Endothelial cell of umbilical vein (primary cell): ENCODE data around the gene PI4K2B. TPM values are rescaled to one million over a fixed set of nuclear protein-coding genes. Genes with fewer than 3 reads are reported as not detected.
"Not testable (repeated sequence)": the region's sequence is repeated elsewhere in the genome, so short reads cannot be mapped to it uniquely, and the experiment has no call there.

ENCODE experiments used
- BruUV-seq: library from RNA; stranded (reverse); fragments of 400-500 nt; replicated peaks from 2 replicates; lab custom pipeline; 2021; lab: Mats Ljungman, UMichigan
- CTCF ChIA-PET: fragments of 300-600, 350-600 bp; sonication (Branson Sonifier 250); formaldehyde crosslinking; loops from one replicate; lab custom pipeline; 2021; ENCODE audit warnings: antibody characterized with exemption, inconsistent platforms; lab: Charles Lee
- POLR2A ChIA-PET: fragments of 300-600, 350-600 bp; sonication (Branson Sonifier 250); formaldehyde crosslinking; loops from one replicate; lab custom pipeline; 2021; ENCODE audit warnings: antibody characterized with exemption, inconsistent platforms; lab: Charles Lee
- DNase-seq: peaks from one replicate; pipeline ENCODE4 v3.0.0-alpha.2; 2011; ENCODE audit warnings: low read depth, low spot score
- FAIRE-seq: peaks from 2 replicates; lab custom pipeline; 2011; peaks lifted over from hg19 to GRCh38; lab: Jason Lieb, UNC
- H2AFZ ChIP-seq: 2 replicates; pipeline ENCODE4 v1.6.0; 2012; ENCODE audit warnings: low read depth, low read length, control low read depth, inconsistent platforms
- H3K27ac ChIP-seq: 2 replicates; pipeline ENCODE4 v1.5.1; 2011; ENCODE audit warnings: low read depth, mild to moderate bottlenecking, control low read depth, low read length, moderate library complexity; ENCODE audit not compliant: insufficient read depth
- H3K27me3 ChIP-seq, 2 experiments: 2 replicates each; pipeline versions ENCODE4 v1.6.0 to v1.6.1; 2011; ENCODE audit warnings: low read length in 2 of 2, mixed read lengths in 1 of 2; ENCODE audit not compliant: control insufficient read depth in 2 of 2, insufficient read depth in 2 of 2
- H3K36me3 ChIP-seq, 2 experiments: 2 replicates in 1 of 2; 3 replicates in 1 of 2; pipeline ENCODE4 v1.5.1; 2011; ENCODE audit warnings: low read length in 2 of 2, mild to moderate bottlenecking in 1 of 2, moderate library complexity in 1 of 2; ENCODE audit not compliant: control insufficient read depth in 2 of 2, insufficient read depth in 2 of 2; ENCODE audit errors: extremely low read depth in 1 of 2
- H3K4me1 ChIP-seq: 3 replicates; pipeline ENCODE4 v1.5.1; 2011; ENCODE audit warnings: mild to moderate bottlenecking, low read length; ENCODE audit not compliant: control insufficient read depth, insufficient read depth; ENCODE audit errors: extremely low read depth
- H3K4me2 ChIP-seq: 2 replicates; pipeline ENCODE4 v1.6.1; 2011; ENCODE audit warnings: low read length, control low read depth, mixed read lengths; ENCODE audit not compliant: insufficient read depth
- H3K4me3 ChIP-seq, 3 experiments: fragments of 200-600 bp in 1 of 3; sonication (generic), shearing (Covaris generic) in 1 of 3; replicated peaks in 1 of 3; 2 replicates each; pipeline ENCODE4 v1.5.1; 2011 to 2016; ENCODE audit warnings: control low read depth in 3 of 3, low read length in 3 of 3, mild to moderate bottlenecking in 2 of 3, inconsistent platforms in 1 of 3, low read depth in 1 of 3, moderate library complexity in 1 of 3; ENCODE audit not compliant: insufficient read depth in 1 of 3
- H3K79me2 ChIP-seq: 2 replicates; pipeline ENCODE4 v1.6.0; 2012; ENCODE audit warnings: low read length, inconsistent platforms; ENCODE audit not compliant: control insufficient read depth, insufficient read depth
- H3K9ac ChIP-seq: replicated peaks from 2 replicates; pipeline ENCODE3; 2011; ENCODE audit warnings: low read length, control low read depth; ENCODE audit not compliant: insufficient read depth; ENCODE audit errors: extremely low read depth
- H3K9me1 ChIP-seq: replicated peaks from 3 replicates; pipeline ENCODE4 v1.6.0; 2011; ENCODE audit warnings: mild to moderate bottlenecking, low read length; ENCODE audit not compliant: control insufficient read depth, insufficient read depth; ENCODE audit errors: extremely low read depth
- H3K9me3 ChIP-seq: replicated peaks from 2 replicates; pipeline ENCODE4 v1.5.1; 2012; ENCODE audit warnings: low read length, inconsistent platforms; ENCODE audit not compliant: control insufficient read depth, insufficient read depth
- H4K20me1 ChIP-seq: replicated peaks from 2 replicates; pipeline ENCODE3; 2011; ENCODE audit warnings: mild to moderate bottlenecking, low read length; ENCODE audit not compliant: control insufficient read depth, insufficient read depth; ENCODE audit errors: extremely low read depth
- EZH2 ChIP-seq: IDR thresholded peaks from 2 replicates; pipeline ENCODE4 v1.6.1; 2012; ENCODE audit warnings: borderline replicate concordance, low read depth, mild to moderate bottlenecking, moderate library complexity, low read length, inconsistent platforms; ENCODE audit not compliant: severe bottlenecking
- FOS ChIP-seq: IDR thresholded peaks from 2 replicates; pipeline ENCODE4 v1.6.1; 2011; ENCODE audit warnings: mild to moderate bottlenecking, low read length, moderate library complexity, borderline replicate concordance; ENCODE audit not compliant: insufficient read depth
- GATA2 ChIP-seq: IDR thresholded peaks from 2 replicates; pipeline ENCODE4 v1.7.0; 2011; ENCODE audit warnings: low read depth, mild to moderate bottlenecking, moderate library complexity, mixed read lengths, low read length; ENCODE audit not compliant: insufficient read length, insufficient read depth
- MYC ChIP-seq: IDR thresholded peaks from one replicate; pipeline ENCODE4 v1.6.1; 2011; ENCODE audit warnings: mild to moderate bottlenecking, low read depth, low read length
- POLR2A ChIP-seq: IDR thresholded peaks from 2 replicates; pipeline ENCODE4 v1.6.1; 2012; ENCODE audit warnings: low read depth, mild to moderate bottlenecking, control low read depth, low read length
- POLR2AphosphoS5 ChIP-seq: IDR thresholded peaks from 2 replicates; pipeline ENCODE4 v1.6.1; 2012; ENCODE audit warnings: low read depth, mild to moderate bottlenecking, control low read depth, low read length, moderate library complexity; ENCODE audit not compliant: insufficient read depth
- dilution Hi-C: fragments of 300-500 bp; cut with MboI; formaldehyde crosslinking; loops from one replicate; pipeline ENCODE4 v1.15.0; 2019; ENCODE audit warnings: low sequenced_read_pairs; ENCODE audit not compliant: extremely low pct_ligation_motif_present
- intact Hi-C: fragments of 100-400 bp; cut with micrococcal nuclease; formaldehyde crosslinking; loops from one replicate; pipeline ENCODE4 v1.10.0; 2022
- polyA plus RNA-seq, 4 experiments: library from polyadenylated mRNA; depleted of rRNA in 3 of 4; stranded (reverse) in 3 of 4; unstranded in 1 of 4; fragments of >200 nt; gene quantifications; 2 replicates each; pipeline versions ENCODE4 v1.2.1 to v1.2.3, GENCODE V29; 2011 to 2012; ENCODE audit warnings: missing spikeins in 1 of 4
- total RNA-seq: library from RNA; stranded (reverse); gene quantifications from 2 replicates; pipeline ENCODE4 v1.2.3, GENCODE V29; 2021
- TF ChIP-seq, protein P1 (sequence below), 2 donors: IDR thresholded peaks; 1 replicate in 1 of 2; 2 replicates in 1 of 2; pipeline ENCODE4 v1.5.1; 2011; ENCODE audit warnings: low read length in 2 of 2, mild to moderate bottlenecking in 2 of 2, moderate library complexity in 2 of 2, control low read depth in 1 of 2, inconsistent platforms in 1 of 2, low read depth in 1 of 2; ENCODE audit not compliant: insufficient read depth in 1 of 2; ENCODE audit errors: extremely low read depth in 1 of 2
- TF ChIP-seq, protein P2 (sequence below): IDR thresholded peaks from 2 replicates; pipeline ENCODE4 v1.6.1; 2011; ENCODE audit not compliant: insufficient read depth, insufficient read length

PI4K2B gene
- total and polyA plus RNA-seq, 2 donors (not counting 3 experiments of a cell fraction or from before 2014, with no cell fraction given) = 3.5 to 19.3 TPM

DNA sequence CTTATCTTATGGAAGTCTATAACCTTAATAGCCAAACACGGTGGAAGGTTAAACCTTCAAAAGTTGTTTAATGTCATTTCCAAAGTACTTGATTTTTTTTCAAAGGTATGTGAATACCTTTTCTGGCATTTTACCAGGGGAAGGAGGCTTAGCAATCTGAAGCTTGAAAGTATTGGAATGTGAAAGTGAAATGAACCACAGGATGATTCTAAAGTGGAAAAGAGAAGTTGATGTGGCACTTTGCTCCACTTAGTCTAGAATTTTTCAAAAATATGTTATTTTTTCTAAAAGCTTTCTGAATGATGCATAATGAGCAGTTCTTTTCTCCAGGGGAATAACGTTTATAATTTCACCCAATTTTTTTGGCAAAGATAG, 19.2 kb downstream of the PI4K2B start:
- H3K4me1 ChIP-seq = no peaks in the 10 kb centered on the region
- H3K9me1 ChIP-seq = no peaks in the 10 kb centered on the region
- ChIA-PET POLR2A (no interaction called here), CTCF (interaction anchor here (1.2 to 1.3 kb wide), 3 partner anchors 18 to 67 kb away, joined by 3 to 5 read pairs (median 5); partner anchors contain the start of gene PI4K2B)
- peaks cover 0 to 2% of the 10 kb centered on the region in 2 experiments for H3K36me3 ChIP-seq
- no peak overlapping the region for H3K9ac ChIP-seq
- H3K79me2 ChIP-seq = peaks cover 2% of the 10 kb centered on the region
- no peak overlapping the region for H2AFZ ChIP-seq
- H3K27me3 ChIP-seq = no peaks in the 10 kb centered on the region
- intact Hi-C loops = no loop called here
- dilution Hi-C loops = no loop called here
- no peak overlapping the region for H3K27ac ChIP-seq
- H3K4me2 ChIP-seq = no peak overlapping the region
- TF ChIP-seq, protein P1, sequence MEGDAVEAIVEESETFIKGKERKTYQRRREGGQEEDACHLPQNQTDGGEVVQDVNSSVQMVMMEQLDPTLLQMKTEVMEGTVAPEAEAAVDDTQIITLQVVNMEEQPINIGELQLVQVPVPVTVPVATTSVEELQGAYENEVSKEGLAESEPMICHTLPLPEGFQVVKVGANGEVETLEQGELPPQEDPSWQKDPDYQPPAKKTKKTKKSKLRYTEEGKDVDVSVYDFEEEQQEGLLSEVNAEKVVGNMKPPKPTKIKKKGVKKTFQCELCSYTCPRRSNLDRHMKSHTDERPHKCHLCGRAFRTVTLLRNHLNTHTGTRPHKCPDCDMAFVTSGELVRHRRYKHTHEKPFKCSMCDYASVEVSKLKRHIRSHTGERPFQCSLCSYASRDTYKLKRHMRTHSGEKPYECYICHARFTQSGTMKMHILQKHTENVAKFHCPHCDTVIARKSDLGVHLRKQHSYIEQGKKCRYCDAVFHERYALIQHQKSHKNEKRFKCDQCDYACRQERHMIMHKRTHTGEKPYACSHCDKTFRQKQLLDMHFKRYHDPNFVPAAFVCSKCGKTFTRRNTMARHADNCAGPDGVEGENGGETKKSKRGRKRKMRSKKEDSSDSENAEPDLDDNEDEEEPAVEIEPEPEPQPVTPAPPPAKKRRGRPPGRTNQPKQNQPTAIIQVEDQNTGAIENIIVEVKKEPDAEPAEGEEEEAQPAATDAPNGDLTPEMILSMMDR (IDR thresholded peaks at IDR 0.05; ENCODE audit: extremely low read depth in 1 of 2, insufficient read depth in 1 of 2, low read depth in 1 of 2, low read length in 2 of 2) = no peak
- TF ChIP-seq MYC (no peak), POLR2AphosphoS5 (no peak), POLR2A (no peak), EZH2 (no peak), GATA2 (no peak), FOS (no peak)
- TF ChIP-seq, protein P2, sequence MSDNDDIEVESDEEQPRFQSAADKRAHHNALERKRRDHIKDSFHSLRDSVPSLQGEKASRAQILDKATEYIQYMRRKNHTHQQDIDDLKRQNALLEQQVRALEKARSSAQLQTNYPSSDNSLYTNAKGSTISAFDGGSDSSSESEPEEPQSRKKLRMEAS = no peak
- no peaks in the 10 kb centered on the region for H3K9me3 ChIP-seq
- DNase-seq (no peak), FAIRE-seq (no peak)
- no peak overlapping the region for H3K4me3 ChIP-seq
- no peaks in the 10 kb centered on the region for H4K20me1 ChIP-seq
- BruUV-seq = no TSS peak

GRCh38 chr4:25253786-25254185, 20.0 kb downstream of the PI4K2B start:
- not testable (repeated sequence) for FAIRE-seq

More at GRCh38 chr4:25253786-25254185, 20.0 kb downstream of the PI4K2B start:
- H3K4me3 ChIP-seq, H4K20me1 ChIP-seq, dilution Hi-C loops, POLR2A ChIA-PET, DNase-seq, H3K4me1 ChIP-seq, H3K9me3 ChIP-seq, H3K27ac ChIP-seq, H3K79me2 ChIP-seq, H2AFZ ChIP-seq, H3K27me3 ChIP-seq, H3K9ac ChIP-seq, H3K9me1 ChIP-seq, BruUV-seq, intact Hi-C loops, H3K4me2 ChIP-seq, H3K36me3 ChIP-seq: not testable (repeated sequence)
- CTCF ChIA-PET = interaction anchor here (1.3 kb wide), 1 partner anchor 20 kb away, joined by 5 read pairs; the partner anchor contains the start of gene PI4K2B
